Thymus (tissue), 11 donors: ENCODE data around the gene MANBA. TPM values are rescaled to one million over a fixed set of nuclear protein-coding genes. Genes with fewer than 3 reads are reported as not detected.

Experiments used
- DNase-seq, 9 donors: peaks; one replicate each; pipeline ENCODE4 v3.0.0-alpha.2; 2013; ENCODE audit warnings: low spot score in 9 of 9, low read depth in 6 of 9, missing footprints in 1 of 9
- H3K27ac ChIP-seq, 2 donors: one replicate each; pipeline ENCODE4 v1.5.1; 2013; ENCODE audit warnings: control low read depth in 1 of 2, low read depth in 1 of 2, low read length in 1 of 2, mild to moderate bottlenecking in 1 of 2, moderate library complexity in 1 of 2
- H3K27me3 ChIP-seq, 2 donors: one replicate each; pipeline ENCODE4 v1.5.1; 2013; ENCODE audit warnings: low read length in 1 of 2; ENCODE audit not compliant: control insufficient read depth in 2 of 2, insufficient read depth in 1 of 2
- H3K36me3 ChIP-seq, 2 donors: one replicate each; pipeline ENCODE4 v1.5.1; 2013; ENCODE audit warnings: low read length in 1 of 2, mild to moderate bottlenecking in 1 of 2, moderate library complexity in 1 of 2; ENCODE audit not compliant: control insufficient read depth in 2 of 2, insufficient read depth in 2 of 2
- H3K4me1 ChIP-seq, 2 donors: one replicate each; pipeline ENCODE4 v1.5.1; 2013; ENCODE audit warnings: low read length in 2 of 2; ENCODE audit not compliant: control insufficient read depth in 2 of 2, insufficient read depth in 2 of 2
- H3K4me3 ChIP-seq, 2 donors: one replicate each; pipeline ENCODE4 v1.5.1; 2013; ENCODE audit warnings: low read length in 2 of 2, control low read depth in 1 of 2, mild to moderate bottlenecking in 1 of 2
- H3K9me3 ChIP-seq, 2 donors: one replicate each; pipeline ENCODE4 v1.5.1; 2013; ENCODE audit warnings: low read length in 1 of 2, mild to moderate bottlenecking in 1 of 2; ENCODE audit not compliant: control insufficient read depth in 2 of 2, insufficient read depth in 1 of 2
- WGBS: extraction: QIAGEN DNeasy Blood & Tissue Kit; methylation state at CpG from one replicate; pipeline ENCODE4 v1.1.7; 2013; 5-methylcytosine and 5-hydroxymethylcytosine counted together
- polyA plus RNA-seq: library from polyadenylated mRNA; stranded (reverse); fragments of 200-250 nt; gene quantifications from one replicate; pipeline ENCODE4 v1.2.3, GENCODE V29; 2013
- total RNA-seq: library from RNA; stranded (reverse); fragments of 120-200 nt; gene quantifications from one replicate; pipeline ENCODE4 v1.2.4, GENCODE V29; 2013
- donor health status: healthy.

MANBA gene
- total and polyA plus RNA-seq, 2 donors: 19.0 to 19.7 TPM

DNA sequence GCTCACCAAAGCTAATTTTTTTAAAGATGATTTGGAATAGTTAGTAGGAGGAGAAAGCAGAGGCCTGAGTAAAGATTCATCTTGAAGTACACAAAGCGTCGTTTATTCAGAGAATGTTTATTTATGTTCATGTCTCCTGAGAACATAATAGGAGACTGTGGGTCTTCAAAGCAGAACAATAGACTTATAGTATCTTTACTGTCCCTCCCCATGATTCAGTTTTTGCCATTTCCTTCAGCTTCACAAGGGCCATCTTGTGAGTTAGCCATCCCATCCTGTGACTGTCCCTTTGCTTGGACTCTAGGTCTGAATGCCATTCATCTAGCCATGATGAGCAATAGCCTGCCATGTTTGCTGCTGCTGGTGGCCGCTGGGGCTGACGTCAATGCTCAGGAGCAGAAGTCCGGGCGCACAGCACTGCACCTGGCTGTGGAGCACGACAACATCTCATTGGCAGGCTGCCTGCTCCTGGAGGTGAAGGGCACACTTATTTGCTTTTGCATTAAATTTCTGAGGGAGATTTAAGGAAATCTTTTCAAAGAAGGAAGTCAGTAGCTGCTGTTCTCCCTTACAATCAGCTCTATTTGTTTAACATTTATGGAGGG is 153.8 kb downstream of the MANBA start:
- Histone ChIP-seq H3K4me3 (no peak overlapping the region), H3K4me1 (peaks cover 0 to 14% of the 10 kb centered on the region in 2 donors), H3K27ac (no peak overlapping the region), H3K9me3 (no peaks in the 10 kb centered on the region), H3K36me3 (peaks cover 3 to 57% of the 10 kb centered on the region in 2 donors), H3K27me3 (no peaks in the 10 kb centered on the region)
- 98% methylated on average over 7 of the region's 7 CpGs for WGBS
- DNase-seq: no peak

- Histone ChIP-seq H3K27ac (no peak overlapping the region), H3K9me3 (no peaks in the 10 kb centered on the region), H3K27me3 (no peaks in the 10 kb centered on the region), H3K4me3 (no peak overlapping the region), H3K36me3 (peaks cover 3 to 56% of the 10 kb centered on the region in 2 donors), H3K4me1 (peaks cover 0 to 12% of the 10 kb centered on the region in 2 donors)
- 96% methylated on average over 3 of the region's 3 CpGs for WGBS
- DNase-seq: no peak
Observed at GRCh38 chr4:102606261-102606660, 154.5 kb downstream of the MANBA start.

GRCh38 chr4:102604222-102604940 is 156.4 kb downstream of the MANBA start:
- WGBS: 77% methylated on average over 2 of the region's 2 CpGs
- Histone ChIP-seq H3K36me3 (peaks cover 0 to 46% of the 10 kb centered on the region in 2 donors), H3K9me3 (no peaks in the 10 kb centered on the region), H3K4me1 (peaks cover 0 to 9% of the 10 kb centered on the region in 2 donors), H3K27ac (no peak overlapping the region), H3K27me3 (no peaks in the 10 kb centered on the region), H3K4me3 (no peak overlapping the region)
- no peak for DNase-seq

DNA sequence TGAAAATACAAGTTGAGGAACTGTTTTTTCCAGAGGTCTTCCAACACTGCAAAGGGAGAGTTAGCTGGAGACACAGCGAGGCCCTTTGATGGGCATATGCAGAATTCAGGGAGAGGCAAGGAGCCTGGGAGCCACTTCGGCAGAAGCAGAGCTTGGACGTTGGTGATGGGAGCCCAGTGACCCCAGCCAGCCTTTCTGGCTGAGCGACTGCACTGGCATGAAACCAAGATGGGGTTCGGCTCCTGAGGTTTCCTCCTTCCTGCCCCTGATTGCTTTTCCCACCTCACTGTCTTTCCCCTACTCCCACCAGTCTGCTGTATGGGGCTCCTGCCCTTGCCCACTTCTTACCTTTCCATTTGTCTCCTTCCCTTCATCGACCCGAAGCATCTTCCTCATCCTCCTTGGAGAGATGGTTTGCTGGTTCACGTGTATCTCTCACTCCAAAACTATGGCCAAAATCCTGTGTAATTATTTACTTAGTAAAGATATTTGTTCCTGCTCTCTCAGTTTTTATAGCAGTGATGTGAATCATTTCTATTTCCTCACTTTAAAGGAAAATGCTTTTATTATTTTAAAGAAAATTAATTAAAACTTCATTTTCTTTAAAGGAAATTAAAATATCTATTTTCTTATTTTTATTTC is 159.1 kb downstream of the MANBA start:
- Histone ChIP-seq H3K4me1 (peaks cover 11 to 26% of the 10 kb centered on the region in 2 donors), H3K36me3 (peaks cover 0 to 46% of the 10 kb centered on the region in 2 donors), H3K27ac (no peak overlapping the region), H3K27me3 (no peaks in the 10 kb centered on the region), H3K4me3 (no peak overlapping the region), H3K9me3 (no peaks in the 10 kb centered on the region)
- DNase-seq: no peak
- 93% methylated on average over 8 of the region's 8 CpGs for WGBS

DNA sequence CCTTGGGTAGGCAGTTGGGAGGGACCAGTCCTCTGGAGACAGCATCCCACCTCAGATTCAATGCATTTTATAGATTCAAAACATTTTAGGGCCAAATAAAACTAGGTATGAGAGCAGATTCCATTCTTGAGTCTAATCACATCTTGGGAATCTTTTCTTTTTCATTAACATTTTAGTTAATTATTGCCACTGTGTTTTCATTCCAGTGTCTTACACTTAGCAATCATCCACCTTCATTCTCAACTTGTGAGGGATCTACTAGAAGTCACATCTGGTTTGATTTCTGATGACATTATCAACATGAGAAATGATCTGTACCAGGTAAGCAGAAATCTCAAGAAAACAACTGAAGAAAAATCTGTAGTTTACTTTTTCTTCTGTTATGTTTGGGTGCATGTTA is 160.1 kb downstream of the MANBA start:
- H3K4me1 ChIP-seq: peaks cover 11 to 26% of the 10 kb centered on the region in 2 donors
- H3K4me3 ChIP-seq: no peak overlapping the region
- peaks cover 0 to 49% of the 10 kb centered on the region in 2 donors for H3K36me3 ChIP-seq
- H3K9me3 ChIP-seq: no peaks in the 10 kb centered on the region
- H3K27me3 ChIP-seq: no peaks in the 10 kb centered on the region
- DNase-seq: no peak
- peak overlapping the region; percentile 20 to 48 for H3K27ac ChIP-seq

DNA sequence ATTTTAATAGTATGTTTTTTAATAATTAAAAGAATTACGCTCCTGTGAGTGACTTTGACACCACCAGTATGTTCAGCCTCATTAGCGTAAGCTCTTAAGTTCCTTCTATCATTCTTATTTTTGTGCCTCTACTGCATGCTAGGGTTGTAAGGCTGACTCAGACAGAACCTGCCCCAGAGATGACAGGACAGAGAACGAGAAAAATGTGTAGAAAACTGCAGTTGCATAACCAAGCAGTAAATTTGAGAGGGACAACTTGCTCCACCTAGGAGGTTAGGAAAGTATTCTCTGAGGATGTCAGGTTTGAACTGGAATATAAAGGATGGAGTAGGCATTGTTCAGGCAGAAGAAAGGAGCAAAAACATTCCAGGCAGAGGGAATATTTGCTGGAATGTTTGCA is 160.9 kb downstream of the MANBA start:
- H3K4me3 ChIP-seq: no peak overlapping the region
- H3K4me1 ChIP-seq: peaks cover 11 to 26% of the 10 kb centered on the region in 2 donors
- H3K27me3 ChIP-seq: no peaks in the 10 kb centered on the region
- DNase-seq: no peak
- H3K9me3 ChIP-seq: no peaks in the 10 kb centered on the region
- peaks cover 0 to 46% of the 10 kb centered on the region in 2 donors for H3K36me3 ChIP-seq
- peak overlapping the region in 1 of 2 donors; percentile 43 for H3K27ac ChIP-seq
- 93% methylated on average over 3 of the region's 3 CpGs for WGBS

GRCh38 chr4:102599455-102599854 is 161.3 kb downstream of the MANBA start:
- Histone ChIP-seq H3K4me1 (peaks cover 11 to 26% of the 10 kb centered on the region in 2 donors), H3K36me3 (peaks cover 0 to 48% of the 10 kb centered on the region in 2 donors), H3K9me3 (no peaks in the 10 kb centered on the region), H3K4me3 (no peak overlapping the region), H3K27ac (peak overlapping the region; percentile 31 to 44), H3K27me3 (no peaks in the 10 kb centered on the region)
- DNase-seq: no peak
- 91% methylated on average over 4 of the region's 4 CpGs for WGBS

GRCh38 chr4:102598762-102599374 is 161.9 kb downstream of the MANBA start:
- Histone ChIP-seq H3K27me3 (no peaks in the 10 kb centered on the region), H3K4me1 (peaks cover 11 to 26% of the 10 kb centered on the region in 2 donors), H3K36me3 (peaks cover 0 to 51% of the 10 kb centered on the region in 2 donors), H3K9me3 (no peaks in the 10 kb centered on the region), H3K4me3 (no peak overlapping the region), H3K27ac (peak overlapping the region; percentile 62 to 68)
- WGBS: 78% methylated on average over 6 of the region's 6 CpGs
- DNase-seq: peak in 1 of 9 donors; percentile 32
